ENCODE measurements around the gene RAB11FIP4. TPM values are rescaled to one million over a fixed set of nuclear protein-coding genes. Genes with fewer than 3 reads are reported as not detected.

The RAB11FIP4 gene
- total RNA-seq, 1 experiment from 2014 or later = 15.1 TPM

- H3K4me2 ChIP-seq (ENCODE audit: low read length) = no peak overlapping the region
- POLR2A ChIA-PET = no interaction called here
- no peaks in the 10 kb centered on the region for H3K79me2 ChIP-seq (ENCODE audit: insufficient read depth, low read length)
- no TSS peak for BruUV-seq (replicated peaks)
- no peak overlapping the region for H3K27ac ChIP-seq (ENCODE audit: low read depth, low read length)
- CTCF ChIA-PET = no interaction called here
- DNase-seq (ENCODE audit: low read depth, low spot score) = no peak
- no peak overlapping the region for H3K9ac ChIP-seq (ENCODE audit: low read length)
- RAD21 ChIA-PET (ENCODE audit: low non-redundant PET in 1 of 2, low total read pairs in 2 of 2, uncharacterized antibody in 2 of 2, unreplicated experiment in 2 of 2) = no interaction called here
- H3K9me2 ChIP-seq (ENCODE audit: insufficient read depth) = no peaks in the 10 kb centered on the region
- no peak overlapping the region for H3K4me3 ChIP-seq (replicated peaks in 1 of 2; ENCODE audit: low read depth in 1 of 2, low read length in 2 of 2)
- peaks cover 3% of the 10 kb centered on the region; the same call in 1 of the 2 replicates for H3K27me3 ChIP-seq (ENCODE audit: insufficient read depth, low read length)
- no peak for ATAC-seq
- H3K36me3 ChIP-seq (ENCODE audit: control insufficient read depth in 1 of 2, insufficient read depth in 2 of 2, low read length in 2 of 2) = no peaks in the 10 kb centered on the region
- H4K20me1 ChIP-seq (ENCODE audit: insufficient read depth) = no peaks in the 10 kb centered on the region
- intact Hi-C loops (cut with micrococcal nuclease) = no loop called here
- H3K4me1 ChIP-seq (ENCODE audit: control insufficient read depth in 1 of 2, insufficient read depth in 2 of 2, low read length in 2 of 2) = peaks cover 0 to 20% of the 10 kb centered on the region in 2 experiments; a peak in 2 of 4 replicates
- TF ChIP-seq EGR1 (IDR thresholded peaks at IDR 0.05; ENCODE audit: low read depth) (no peak), FOSL1 (IDR thresholded peaks at IDR 0.05; ENCODE audit: low read depth) (no peak), ATF3 (IDR thresholded peaks at IDR 0.05) (no peak), ZBTB33 (IDR thresholded peaks at IDR 0.05; ENCODE audit: extremely low read depth, insufficient replicate concordance, low read length) (no peak), EZH2 (IDR thresholded peaks at IDR 0.05) (no peak), TCF7L2 (IDR thresholded peaks at IDR 0.05; ENCODE audit: borderline replicate concordance, extremely low read depth, insufficient read depth, insufficient read length) (no peak), POLR2AphosphoS5 (IDR thresholded peaks at IDR 0.05; ENCODE audit: low read depth, low read length) (no peak), EZH2phosphoT487 (IDR thresholded peaks at IDR 0.05; ENCODE audit: borderline replicate concordance) (no peak), ZNF274 (IDR thresholded peaks at IDR 0.05; ENCODE audit: low read depth, low read length) (no peak), CBX3 (IDR thresholded peaks at IDR 0.05; ENCODE audit: low read depth) (no peak), SRF (IDR thresholded peaks at IDR 0.05; ENCODE audit: low read depth) (no peak), CEBPB (IDR thresholded peaks at IDR 0.05; ENCODE audit: low read depth) (no peak), YY1 (IDR thresholded peaks at IDR 0.05; ENCODE audit: extremely low read depth, insufficient replicate concordance, low read depth, low read length) (no peak), MAX (IDR thresholded peaks at IDR 0.05) (no peak), CTCF (IDR thresholded peaks at IDR 0.05 in 2 of 3, conservative IDR thresholded peaks at IDR 0.05 in 1 of 3; ENCODE audit: borderline replicate concordance in 1 of 3, insufficient read depth in 1 of 3, low read depth in 2 of 3, low read length in 2 of 3) (no peak)
- no peaks in the 10 kb centered on the region for H3K9me3 ChIP-seq (ENCODE audit: control insufficient read depth in 1 of 2, insufficient read depth in 1 of 2, low read depth in 1 of 2, low read length in 2 of 2)
- no peak overlapping the region for H2AFZ ChIP-seq (ENCODE audit: low read depth, low read length, poor library complexity, severe bottlenecking)
Measured at GRCh38 chr17:31476525-31477416, 85.3 kb downstream of the RAB11FIP4 start.

Data from HCT116 (cell line).